B cell (primary cell): ENCODE data around the gene KRTAP10-1.

ENCODE experiments used
- EZH2 ChIP-seq: IDR thresholded peaks from 2 replicates; pipeline ENCODE4 v1.6.1; 2012; ENCODE audit warnings: borderline replicate concordance, low read depth, mild to moderate bottlenecking, moderate library complexity, low read length; ENCODE audit not compliant: insufficient read depth, poor library complexity, severe bottlenecking
- TF ChIP-seq, protein P1 (sequence below): fragments of 200-600 bp; IDR thresholded peaks from one replicate; pipeline ENCODE4 v1.8.0; 2022; ENCODE audit warnings: antibody characterized with exemption, mild to moderate bottlenecking

DNA sequence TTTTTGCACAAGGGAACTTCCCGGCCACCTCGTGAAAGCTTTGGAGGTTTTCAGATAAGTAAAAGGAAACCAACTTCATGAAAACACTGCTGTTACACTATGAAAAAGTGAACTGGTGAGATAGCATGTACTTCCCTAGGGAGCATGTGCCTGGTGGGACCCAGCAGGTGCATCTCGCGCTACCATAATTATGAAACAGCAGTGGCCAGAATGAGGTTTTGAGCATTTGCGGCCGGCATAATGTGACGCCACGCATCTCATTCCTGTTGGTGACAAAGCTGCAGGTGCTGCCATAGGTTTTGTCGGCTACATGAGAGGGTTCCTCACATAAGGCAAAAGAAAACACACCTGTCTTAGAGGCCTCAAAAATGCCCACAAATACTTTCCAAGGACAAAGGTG is 16.9 kb upstream of the KRTAP10-1 start:
- TF ChIP-seq, protein P1, sequence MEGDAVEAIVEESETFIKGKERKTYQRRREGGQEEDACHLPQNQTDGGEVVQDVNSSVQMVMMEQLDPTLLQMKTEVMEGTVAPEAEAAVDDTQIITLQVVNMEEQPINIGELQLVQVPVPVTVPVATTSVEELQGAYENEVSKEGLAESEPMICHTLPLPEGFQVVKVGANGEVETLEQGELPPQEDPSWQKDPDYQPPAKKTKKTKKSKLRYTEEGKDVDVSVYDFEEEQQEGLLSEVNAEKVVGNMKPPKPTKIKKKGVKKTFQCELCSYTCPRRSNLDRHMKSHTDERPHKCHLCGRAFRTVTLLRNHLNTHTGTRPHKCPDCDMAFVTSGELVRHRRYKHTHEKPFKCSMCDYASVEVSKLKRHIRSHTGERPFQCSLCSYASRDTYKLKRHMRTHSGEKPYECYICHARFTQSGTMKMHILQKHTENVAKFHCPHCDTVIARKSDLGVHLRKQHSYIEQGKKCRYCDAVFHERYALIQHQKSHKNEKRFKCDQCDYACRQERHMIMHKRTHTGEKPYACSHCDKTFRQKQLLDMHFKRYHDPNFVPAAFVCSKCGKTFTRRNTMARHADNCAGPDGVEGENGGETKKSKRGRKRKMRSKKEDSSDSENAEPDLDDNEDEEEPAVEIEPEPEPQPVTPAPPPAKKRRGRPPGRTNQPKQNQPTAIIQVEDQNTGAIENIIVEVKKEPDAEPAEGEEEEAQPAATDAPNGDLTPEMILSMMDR: no peak
- no peak for TF ChIP-seq EZH2
